ENCODE results near the gene USP2. TPM values are rescaled to one million over a fixed set of nuclear protein-coding genes. Genes with fewer than 3 reads are reported as not detected.

Gene USP2
- total RNA-seq, 1 experiment from 2014 or later = 14.4 TPM

DNA sequence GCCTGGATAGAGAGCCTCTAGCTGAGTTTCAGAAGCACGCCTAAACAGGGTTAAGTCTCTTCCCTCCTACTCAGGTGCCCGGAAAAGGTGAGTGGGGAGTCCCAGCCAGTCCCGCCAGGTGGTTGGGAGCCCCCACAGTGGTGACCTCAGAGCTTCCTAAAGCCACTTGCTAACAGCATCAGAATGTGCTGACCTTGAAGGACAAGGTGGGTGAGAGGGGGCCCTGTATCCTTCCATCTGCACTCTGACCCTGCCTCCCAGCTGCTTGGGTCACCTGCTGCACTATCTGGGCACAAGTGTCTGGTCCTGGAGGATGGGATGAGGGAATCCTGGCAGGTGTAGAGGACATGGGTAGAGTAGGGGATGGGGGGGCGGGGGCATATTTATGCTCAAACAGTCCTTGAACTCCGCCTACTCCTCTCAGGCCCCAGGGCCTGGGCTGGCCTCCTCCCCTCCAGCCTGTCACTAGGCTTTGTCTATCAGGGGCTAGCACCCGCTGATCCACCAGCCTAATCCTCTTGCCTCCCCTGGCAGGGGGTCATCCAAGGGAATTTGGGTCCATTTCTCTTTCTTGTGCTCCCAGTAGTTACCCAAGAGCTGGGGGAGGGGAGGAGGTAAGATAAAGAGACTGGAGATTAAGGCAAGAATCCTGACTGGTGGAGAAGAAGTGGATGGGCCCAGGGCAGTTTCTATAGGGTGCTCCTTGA is 3.4 kb downstream of the USP2 start:
- H3K9me3 Mint-ChIP-seq (ENCODE audit: unreplicated experiment) = no peaks in the 10 kb centered on the region
- Histone ChIP-seq H3K4me3 (ENCODE audit: low read depth, low read length) (no peak overlapping the region), H3K36me3 (ENCODE audit: control insufficient read depth, insufficient read depth, low read length) (no peaks in the 10 kb centered on the region), H3K27me3 (replicated peaks; ENCODE audit: control insufficient read depth, insufficient read depth, low read length) (no peaks in the 10 kb centered on the region; the same call in 1 of the 2 replicates), H3K4me1 (peaks cover 17% of the 10 kb centered on the region), H3K9me3 (no peaks in the 10 kb centered on the region)
- no peaks in the 10 kb centered on the region for H3K36me3 Mint-ChIP-seq (ENCODE audit: insufficient read depth, unreplicated experiment)
- POLR2A ChIA-PET = interaction anchor here (0.6 kb wide), 1 partner anchor 38 kb away, joined by 13 read pairs; the partner anchor contains the start of gene C1QTNF5
- CTCF ChIA-PET = interaction anchor here (0.6 to 11.8 kb wide), 5 partner anchors 9 to 56 kb away, joined by 3 to 220 read pairs (median 6); partner anchors contain the start of genes C1QTNF5 and RNF26
- intact Hi-C loops (cut with micrococcal nuclease; ENCODE audit: unreplicated experiment) = no loop called here
- TF ChIP-seq, protein P1, sequence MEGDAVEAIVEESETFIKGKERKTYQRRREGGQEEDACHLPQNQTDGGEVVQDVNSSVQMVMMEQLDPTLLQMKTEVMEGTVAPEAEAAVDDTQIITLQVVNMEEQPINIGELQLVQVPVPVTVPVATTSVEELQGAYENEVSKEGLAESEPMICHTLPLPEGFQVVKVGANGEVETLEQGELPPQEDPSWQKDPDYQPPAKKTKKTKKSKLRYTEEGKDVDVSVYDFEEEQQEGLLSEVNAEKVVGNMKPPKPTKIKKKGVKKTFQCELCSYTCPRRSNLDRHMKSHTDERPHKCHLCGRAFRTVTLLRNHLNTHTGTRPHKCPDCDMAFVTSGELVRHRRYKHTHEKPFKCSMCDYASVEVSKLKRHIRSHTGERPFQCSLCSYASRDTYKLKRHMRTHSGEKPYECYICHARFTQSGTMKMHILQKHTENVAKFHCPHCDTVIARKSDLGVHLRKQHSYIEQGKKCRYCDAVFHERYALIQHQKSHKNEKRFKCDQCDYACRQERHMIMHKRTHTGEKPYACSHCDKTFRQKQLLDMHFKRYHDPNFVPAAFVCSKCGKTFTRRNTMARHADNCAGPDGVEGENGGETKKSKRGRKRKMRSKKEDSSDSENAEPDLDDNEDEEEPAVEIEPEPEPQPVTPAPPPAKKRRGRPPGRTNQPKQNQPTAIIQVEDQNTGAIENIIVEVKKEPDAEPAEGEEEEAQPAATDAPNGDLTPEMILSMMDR (IDR thresholded peaks at IDR 0.05; ENCODE audit: insufficient read depth in 1 of 2, low read depth in 1 of 2, low read length in 1 of 2, severe bottlenecking in 1 of 2, unreplicated experiment in 1 of 2) = no peak
- BruUV-seq (replicated peaks) = no TSS peak
- no peak for DNase-seq
- H3K27ac Mint-ChIP-seq (ENCODE audit: unreplicated experiment) = peak overlapping the region; percentile 8
- H3K27me3 Mint-ChIP-seq (ENCODE audit: insufficient read depth, unreplicated experiment) = peaks cover 3% of the 10 kb centered on the region
- H3K4me3 Mint-ChIP-seq (ENCODE audit: unreplicated experiment) = no peak overlapping the region
- H3K4me1 Mint-ChIP-seq (ENCODE audit: low read depth, unreplicated experiment) = peaks cover 14% of the 10 kb centered on the region

DNA sequence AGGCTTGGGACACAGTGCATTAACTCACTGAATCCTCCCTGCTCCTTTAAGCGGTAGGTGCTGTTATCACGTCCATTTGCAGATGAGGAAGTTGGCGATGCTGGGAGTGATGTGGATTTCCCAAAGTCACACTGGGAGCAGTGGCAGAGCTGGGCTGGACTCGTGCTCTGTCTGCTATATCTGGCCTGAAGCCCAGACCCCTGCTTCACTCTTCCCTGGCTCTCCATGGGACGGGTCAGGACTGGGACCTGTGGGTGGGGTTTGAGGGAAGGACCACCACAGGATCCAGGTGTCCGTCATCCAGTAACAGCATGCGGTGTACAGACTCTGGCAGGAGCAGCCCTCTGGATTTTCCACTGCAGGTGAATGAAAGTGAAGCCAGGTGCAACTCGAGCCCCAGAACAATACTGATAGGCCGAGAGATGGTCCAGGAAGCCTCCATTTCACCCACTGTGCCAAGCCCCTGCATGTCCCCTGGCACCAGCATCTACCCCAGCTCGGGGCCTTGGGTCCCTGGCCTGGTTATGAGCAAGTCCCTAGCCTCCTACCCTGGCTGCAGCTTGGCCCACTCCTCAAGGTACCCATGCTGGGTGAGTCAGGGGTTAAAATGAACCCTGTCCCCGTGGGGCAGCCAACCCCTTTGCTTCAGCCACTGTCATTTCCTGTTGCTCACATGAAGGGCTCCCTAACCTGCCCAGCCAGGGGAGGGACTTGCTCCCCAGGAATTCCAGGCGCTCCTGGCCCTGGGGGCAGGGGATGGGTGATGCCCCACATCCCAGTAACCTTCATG is 4.2 kb downstream of the USP2 start:
- peaks cover 14% of the 10 kb centered on the region for H3K4me1 Mint-ChIP-seq (ENCODE audit: low read depth, unreplicated experiment)
- Histone ChIP-seq H3K4me3 (ENCODE audit: low read depth, low read length) (no peak overlapping the region), H3K27me3 (replicated peaks; ENCODE audit: control insufficient read depth, insufficient read depth, low read length) (no peaks in the 10 kb centered on the region), H3K9me3 (no peaks in the 10 kb centered on the region), H3K36me3 (ENCODE audit: control insufficient read depth, insufficient read depth, low read length) (no peaks in the 10 kb centered on the region), H3K4me1 (peaks cover 17% of the 10 kb centered on the region)
- DNase-seq = no peak
- no peak overlapping the region for H3K4me3 Mint-ChIP-seq (ENCODE audit: unreplicated experiment)
- H3K36me3 Mint-ChIP-seq (ENCODE audit: insufficient read depth, unreplicated experiment) = no peaks in the 10 kb centered on the region
- intact Hi-C loops (cut with micrococcal nuclease; ENCODE audit: unreplicated experiment) = no loop called here
- H3K27me3 Mint-ChIP-seq (ENCODE audit: insufficient read depth, unreplicated experiment) = peaks cover 3% of the 10 kb centered on the region
- TF ChIP-seq, protein P1 (IDR thresholded peaks at IDR 0.05; ENCODE audit: insufficient read depth in 1 of 2, low read depth in 1 of 2, low read length in 1 of 2, severe bottlenecking in 1 of 2, unreplicated experiment in 1 of 2) = no peak
- no TSS peak for BruUV-seq (replicated peaks)
- no peaks in the 10 kb centered on the region for H3K9me3 Mint-ChIP-seq (ENCODE audit: unreplicated experiment)
- ChIA-PET POLR2A (no interaction called here), CTCF (interaction anchor here (1.0 to 11.8 kb wide), 3 partner anchors 9 to 98 kb away, joined by 3 to 220 read pairs (median 6); partner anchors contain the start of gene C1QTNF5)
- no peak overlapping the region for H3K27ac Mint-ChIP-seq (ENCODE audit: unreplicated experiment)

DNA sequence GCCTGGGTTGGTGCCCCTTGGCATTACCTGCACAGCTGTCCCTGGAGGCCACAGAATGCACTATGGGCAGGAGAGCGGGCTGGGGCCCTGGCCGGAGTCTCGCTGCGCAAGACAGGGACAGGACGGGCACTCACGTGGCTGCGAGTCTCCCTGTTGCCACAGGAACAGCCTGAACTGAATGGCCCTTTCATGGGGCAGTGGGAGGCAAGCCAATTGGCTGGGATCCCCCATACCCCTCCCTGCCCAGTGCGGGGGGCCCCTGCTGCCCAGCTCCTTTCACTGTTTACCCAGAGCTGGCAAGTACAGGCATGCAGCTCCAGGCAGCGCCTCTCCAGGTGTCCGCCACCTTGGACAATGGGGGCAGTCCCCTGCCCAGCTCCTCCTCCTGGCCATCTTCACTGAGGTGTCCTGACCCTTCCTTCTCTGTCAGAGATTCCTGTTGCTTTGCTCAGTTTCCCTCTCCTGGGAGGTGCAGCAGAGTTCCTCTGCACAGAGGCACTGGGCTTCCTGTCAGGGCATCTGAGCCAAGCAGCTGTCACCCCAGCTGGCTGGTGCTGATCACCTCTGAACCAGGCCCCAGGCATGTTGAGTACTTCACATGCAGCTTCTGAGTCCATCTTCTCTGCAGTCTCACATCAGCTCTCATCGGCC is 5.2 kb downstream of the USP2 start:
- BruUV-seq (replicated peaks) = no TSS peak
- H3K27me3 ChIP-seq (replicated peaks; ENCODE audit: control insufficient read depth, insufficient read depth, low read length) = no peaks in the 10 kb centered on the region
- no peaks in the 10 kb centered on the region for H3K36me3 Mint-ChIP-seq (ENCODE audit: insufficient read depth, unreplicated experiment)
- no peak overlapping the region for H3K4me3 Mint-ChIP-seq (ENCODE audit: unreplicated experiment)
- no peaks in the 10 kb centered on the region for H3K36me3 ChIP-seq (ENCODE audit: control insufficient read depth, insufficient read depth, low read length)
- intact Hi-C loops (cut with micrococcal nuclease; ENCODE audit: unreplicated experiment) = no loop called here
- no peak overlapping the region for H3K27ac Mint-ChIP-seq (ENCODE audit: unreplicated experiment)
- POLR2A ChIA-PET = no interaction called here
- peaks cover 17% of the 10 kb centered on the region for H3K4me1 ChIP-seq
- TF ChIP-seq, protein P1 (IDR thresholded peaks at IDR 0.05; ENCODE audit: insufficient read depth in 1 of 2, low read depth in 1 of 2, low read length in 1 of 2, severe bottlenecking in 1 of 2, unreplicated experiment in 1 of 2) = no peak
- no peaks in the 10 kb centered on the region for H3K9me3 Mint-ChIP-seq (ENCODE audit: unreplicated experiment)
- no peaks in the 10 kb centered on the region for H3K9me3 ChIP-seq
- CTCF ChIA-PET = interaction anchor here (1.0 to 11.8 kb wide), 3 partner anchors 14 to 42 kb away, joined by 3 to 220 read pairs (median 37); partner anchors contain the start of genes C1QTNF5 and RNF26
- no peak overlapping the region for H3K4me3 ChIP-seq (ENCODE audit: low read depth, low read length)
- no peak for DNase-seq
- peaks cover 14% of the 10 kb centered on the region for H3K4me1 Mint-ChIP-seq (ENCODE audit: low read depth, unreplicated experiment)
- no peaks in the 10 kb centered on the region for H3K27me3 Mint-ChIP-seq (ENCODE audit: insufficient read depth, unreplicated experiment)
